A549 (cell line): Measurements from ENCODE around the gene TUBA4A.

ENCODE experiments used
- BCL3 ChIP-seq: fragments of >200 bp; sonication (Bioruptor Twin); formaldehyde crosslinking; IDR thresholded peaks from 3 replicates; pipeline ENCODE4 v1.6.1; 2016
- CBX2 ChIP-seq: fragments of 200-600 bp; sonication (generic); IDR thresholded peaks from 2 replicates; pipeline ENCODE4 v1.6.1; 2016; ENCODE audit warnings: low read depth, mild to moderate bottlenecking, borderline replicate concordance
- CHD4 ChIP-seq: fragments of 200-600 bp; sonication (generic); IDR thresholded peaks from 2 replicates; pipeline ENCODE4 v1.6.1; 2016; ENCODE audit warnings: antibody characterized with exemption, mild to moderate bottlenecking, borderline replicate concordance
- ESRRA ChIP-seq: fragments of 150-350 bp; IDR thresholded peaks from 2 replicates; pipeline ENCODE4 v1.6.1; 2014; ENCODE audit warnings: mild to moderate bottlenecking, low read length, borderline replicate concordance
- MAFK ChIP-seq: fragments of 450-650 bp; IDR thresholded peaks from 2 replicates; pipeline ENCODE4 v1.6.1; 2014; ENCODE audit not compliant: partially characterized antibody
- POLR2A ChIP-seq: IDR thresholded peaks from 2 replicates; pipeline ENCODE4 v1.6.1; 2012; ENCODE audit warnings: mild to moderate bottlenecking, low read length
- RFX5 ChIP-seq: fragments of 450-650 bp; IDR thresholded peaks from 2 replicates; pipeline ENCODE4 v1.7.1; 2014; ENCODE audit warnings: antibody characterized with exemption, mild to moderate bottlenecking, moderate library complexity
- TF ChIP-seq, protein P1 (sequence below): fragments of >200 bp; sonication (Bioruptor Twin); formaldehyde crosslinking; IDR thresholded peaks from 3 replicates; pipeline ENCODE4 v1.5.1; 2016
- TF ChIP-seq, protein P2 (sequence below): IDR thresholded peaks from 2 replicates; pipeline ENCODE4 v1.6.1; 2012
- TF ChIP-seq, protein P3 (sequence below): fragments of 150-350 bp; IDR thresholded peaks from 2 replicates; pipeline ENCODE4 v1.6.1; 2014; ENCODE audit warnings: low read depth, mild to moderate bottlenecking, low read length

GRCh38 chr2:219299372-219299760 is 45.6 kb upstream of the TUBA4A start:
- TF ChIP-seq, protein P1, sequence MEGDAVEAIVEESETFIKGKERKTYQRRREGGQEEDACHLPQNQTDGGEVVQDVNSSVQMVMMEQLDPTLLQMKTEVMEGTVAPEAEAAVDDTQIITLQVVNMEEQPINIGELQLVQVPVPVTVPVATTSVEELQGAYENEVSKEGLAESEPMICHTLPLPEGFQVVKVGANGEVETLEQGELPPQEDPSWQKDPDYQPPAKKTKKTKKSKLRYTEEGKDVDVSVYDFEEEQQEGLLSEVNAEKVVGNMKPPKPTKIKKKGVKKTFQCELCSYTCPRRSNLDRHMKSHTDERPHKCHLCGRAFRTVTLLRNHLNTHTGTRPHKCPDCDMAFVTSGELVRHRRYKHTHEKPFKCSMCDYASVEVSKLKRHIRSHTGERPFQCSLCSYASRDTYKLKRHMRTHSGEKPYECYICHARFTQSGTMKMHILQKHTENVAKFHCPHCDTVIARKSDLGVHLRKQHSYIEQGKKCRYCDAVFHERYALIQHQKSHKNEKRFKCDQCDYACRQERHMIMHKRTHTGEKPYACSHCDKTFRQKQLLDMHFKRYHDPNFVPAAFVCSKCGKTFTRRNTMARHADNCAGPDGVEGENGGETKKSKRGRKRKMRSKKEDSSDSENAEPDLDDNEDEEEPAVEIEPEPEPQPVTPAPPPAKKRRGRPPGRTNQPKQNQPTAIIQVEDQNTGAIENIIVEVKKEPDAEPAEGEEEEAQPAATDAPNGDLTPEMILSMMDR: no peak
- TF ChIP-seq MAFK (no peak), BCL3 (no peak), ESRRA (no peak), RFX5 (no peak), CBX2 (no peak), CHD4 (no peak), POLR2A (no peak)
- TF ChIP-seq, protein P2, sequence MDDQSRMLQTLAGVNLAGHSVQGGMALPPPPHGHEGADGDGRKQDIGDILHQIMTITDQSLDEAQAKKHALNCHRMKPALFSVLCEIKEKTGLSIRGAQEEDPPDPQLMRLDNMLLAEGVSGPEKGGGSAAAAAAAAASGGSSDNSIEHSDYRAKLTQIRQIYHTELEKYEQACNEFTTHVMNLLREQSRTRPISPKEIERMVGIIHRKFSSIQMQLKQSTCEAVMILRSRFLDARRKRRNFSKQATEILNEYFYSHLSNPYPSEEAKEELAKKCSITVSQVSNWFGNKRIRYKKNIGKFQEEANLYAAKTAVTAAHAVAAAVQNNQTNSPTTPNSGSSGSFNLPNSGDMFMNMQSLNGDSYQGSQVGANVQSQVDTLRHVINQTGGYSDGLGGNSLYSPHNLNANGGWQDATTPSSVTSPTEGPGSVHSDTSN: no peak
- TF ChIP-seq, protein P3, sequence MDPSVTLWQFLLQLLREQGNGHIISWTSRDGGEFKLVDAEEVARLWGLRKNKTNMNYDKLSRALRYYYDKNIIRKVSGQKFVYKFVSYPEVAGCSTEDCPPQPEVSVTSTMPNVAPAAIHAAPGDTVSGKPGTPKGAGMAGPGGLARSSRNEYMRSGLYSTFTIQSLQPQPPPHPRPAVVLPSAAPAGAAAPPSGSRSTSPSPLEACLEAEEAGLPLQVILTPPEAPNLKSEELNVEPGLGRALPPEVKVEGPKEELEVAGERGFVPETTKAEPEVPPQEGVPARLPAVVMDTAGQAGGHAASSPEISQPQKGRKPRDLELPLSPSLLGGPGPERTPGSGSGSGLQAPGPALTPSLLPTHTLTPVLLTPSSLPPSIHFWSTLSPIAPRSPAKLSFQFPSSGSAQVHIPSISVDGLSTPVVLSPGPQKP: no peak
